T-cell (primary cell): ENCODE data around the gene STK39. TPM values are rescaled to one million over a fixed set of nuclear protein-coding genes. Genes with fewer than 3 reads are reported as not detected.

ENCODE experiments used
- ATAC-seq, 4 experiments: fragments of 200-7000 bp in 3 of 4; fragments of 150-1000 bp in 1 of 4; cut with Tn5 transposase; replicated peaks in 1 of 4; 1 replicate in 3 of 4; 2 replicates in 1 of 4; pipeline ENCODE4 v1.10.0; 2021; ENCODE audit warnings: moderate library complexity in 3 of 4, mild to moderate bottlenecking in 2 of 4, moderate number of reproducible peaks in 1 of 4
- CTCF ChIA-PET, 2 donors: fragments of 300-600 bp; sonication (Branson Sonifier 250); formaldehyde crosslinking; loops; one replicate each; lab custom pipeline; 2022; ENCODE audit warnings: antibody characterized with exemption in 2 of 2; lab: Charles Lee
- POLR2A ChIA-PET, 2 donors: fragments of 300-600 bp; sonication (Branson Sonifier 250); formaldehyde crosslinking; loops; one replicate each; lab custom pipeline; 2022; ENCODE audit warnings: antibody characterized with exemption in 2 of 2; lab: Charles Lee
- DNase-seq, 35 experiments: peaks; one replicate each; pipeline versions ENCODE4 v3.0.0 to v3.0.0-alpha.2; 2013 to 2023
- H3K27ac ChIP-seq: one replicate; pipeline ENCODE4 v1.5.1; 2013; ENCODE audit warnings: low read length
- H3K27me3 ChIP-seq, 2 experiments: replicated peaks in 1 of 2; 1 replicate in 1 of 2; 2 replicates in 1 of 2; pipeline versions ENCODE4 v1.6.1 to v1.7.0; 2013; ENCODE audit warnings: low read length in 1 of 2, mixed read lengths in 1 of 2; ENCODE audit not compliant: control insufficient read depth in 2 of 2, insufficient read depth in 2 of 2; ENCODE audit errors: extremely low read depth in 1 of 2
- H3K36me3 ChIP-seq, 2 donors: 1 replicate in 1 of 2; 2 replicates in 1 of 2; pipeline versions ENCODE4 v1.6.1 to v1.7.0; 2013; ENCODE audit warnings: low read length in 1 of 2; ENCODE audit not compliant: control insufficient read depth in 2 of 2, insufficient read depth in 1 of 2; ENCODE audit errors: extremely low read depth in 1 of 2
- H3K4me1 ChIP-seq, 2 experiments: 1 replicate in 1 of 2; 2 replicates in 1 of 2; pipeline versions ENCODE4 v1.6.1 to v1.7.0; 2013; ENCODE audit warnings: low read length in 2 of 2, mixed read lengths in 1 of 2; ENCODE audit not compliant: insufficient read depth in 2 of 2, control insufficient read depth in 1 of 2; ENCODE audit errors: extremely low read depth in 1 of 2
- H3K4me3 ChIP-seq, 2 donors: 1 replicate in 1 of 2; 2 replicates in 1 of 2; pipeline versions ENCODE4 v1.5.1 to v1.7.0; 2013; ENCODE audit warnings: mild to moderate bottlenecking in 2 of 2, low read length in 1 of 2, moderate library complexity in 1 of 2; ENCODE audit not compliant: control insufficient read depth in 1 of 2; ENCODE audit errors: extremely low read depth in 1 of 2
- H3K9me3 ChIP-seq: 2 replicates; pipeline ENCODE4 v1.7.0; 2013
- H3K27ac Mint-ChIP-seq, 2 donors: one replicate each; pipeline ENCODE4 v1.8.0; 2020 to 2021; ENCODE audit warnings: mild to moderate bottlenecking in 2 of 2, mixed read lengths in 2 of 2
- H3K27me3 Mint-ChIP-seq, 2 donors: one replicate each; pipeline ENCODE4 v1.8.0; 2021 to 2022; ENCODE audit warnings: mixed read lengths in 2 of 2
- H3K36me3 Mint-ChIP-seq: one replicate; pipeline ENCODE4 v1.8.0; 2021; ENCODE audit warnings: mixed read lengths
- H3K4me1 Mint-ChIP-seq, 3 donors: one replicate each; pipeline ENCODE4 v1.8.0; 2020 to 2022; ENCODE audit warnings: mixed read lengths in 3 of 3, mild to moderate bottlenecking in 1 of 3
- H3K4me3 Mint-ChIP-seq, 3 donors: one replicate each; pipeline ENCODE4 v1.8.0; 2020 to 2022; ENCODE audit warnings: mild to moderate bottlenecking in 3 of 3, mixed read lengths in 3 of 3, moderate library complexity in 3 of 3
- H3K9me3 Mint-ChIP-seq, 3 donors: one replicate each; pipeline ENCODE4 v1.8.0; 2020 to 2022; ENCODE audit warnings: mixed read lengths in 3 of 3
- WGBS: methylation state at CpG from one replicate; pipeline ENCODE4 v1.1.5; 2013; ENCODE audit warnings: missing lambda C conversion rate; ENCODE audit not compliant: insufficient coverage; 5-methylcytosine and 5-hydroxymethylcytosine counted together
- total RNA-seq, 35 experiments: library from RNA in 6 of 35; stranded (reverse) in 6 of 35; fragments of 120-200 nt in 1 of 35; gene quantifications; one replicate each; pipeline versions ENCODE4 v1.2.1 to v1.2.4 and lab custom pipeline; 2013 to 2026

STK39 gene
- total RNA-seq, 5 donors from 2014 or later (not counting 1 experiment from before 2014, with no cell fraction given): 15.4 to 25.8 (median 21.0) TPM

DNA sequence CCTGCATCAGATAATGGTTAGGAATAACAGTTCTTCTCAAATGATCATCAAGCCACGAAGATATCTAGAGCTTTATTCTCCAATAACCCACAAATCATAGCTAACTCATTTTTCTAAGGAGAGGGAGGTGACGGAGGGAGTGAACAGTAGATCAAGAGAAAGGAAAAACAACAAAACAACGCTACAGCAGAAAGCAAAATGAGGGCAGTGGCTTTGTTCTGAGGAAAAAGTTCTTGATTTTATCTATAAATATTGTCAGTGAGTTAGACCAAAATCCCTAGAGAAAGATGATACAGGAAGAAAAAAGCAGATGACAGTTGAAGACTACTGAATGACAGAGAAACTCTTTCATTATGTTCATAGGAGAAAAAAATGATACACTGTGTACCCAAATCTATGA, 71.0 kb downstream of the STK39 start:
- no peak overlapping the region for H3K27ac ChIP-seq
- H3K9me3 ChIP-seq: no peaks in the 10 kb centered on the region
- H3K27me3 Mint-ChIP-seq: no peaks in the 10 kb centered on the region
- H3K36me3 Mint-ChIP-seq: peaks cover 38% of the 10 kb centered on the region
- H3K9me3 Mint-ChIP-seq: no peaks in the 10 kb centered on the region
- peak overlapping the region in 1 of 2 donors; percentile 76 for H3K27ac Mint-ChIP-seq
- ATAC-seq (no peak), DNase-seq (no peak)
- peaks cover 7 to 27% of the 10 kb centered on the region in 2 experiments for H3K4me1 ChIP-seq
- CTCF ChIA-PET: interaction anchor here in 1 of 2 donors (0.6 to 1.1 kb wide), 2 partner anchors 19 to 956 kb away, joined by 3 read pairs; no protein-coding TSS in a partner anchor
- H3K4me3 ChIP-seq: no peak overlapping the region
- WGBS: no CpG with 5 or more reads among the region's 3 CpGs
- H3K27me3 ChIP-seq: no peaks in the 10 kb centered on the region
- H3K4me3 Mint-ChIP-seq: peak overlapping the region in 1 of 3 donors; percentile 4
- peaks cover 0 to 5% of the 10 kb centered on the region in 2 donors for H3K36me3 ChIP-seq
- peaks cover 34 to 55% (median 53%) of the 10 kb centered on the region in 3 donors for H3K4me1 Mint-ChIP-seq
- POLR2A ChIA-PET: interaction anchor here in 1 of 2 donors (0.6 kb wide), 1 partner anchor 1804 kb away, joined by 3 read pairs; no protein-coding TSS in a partner anchor

DNA sequence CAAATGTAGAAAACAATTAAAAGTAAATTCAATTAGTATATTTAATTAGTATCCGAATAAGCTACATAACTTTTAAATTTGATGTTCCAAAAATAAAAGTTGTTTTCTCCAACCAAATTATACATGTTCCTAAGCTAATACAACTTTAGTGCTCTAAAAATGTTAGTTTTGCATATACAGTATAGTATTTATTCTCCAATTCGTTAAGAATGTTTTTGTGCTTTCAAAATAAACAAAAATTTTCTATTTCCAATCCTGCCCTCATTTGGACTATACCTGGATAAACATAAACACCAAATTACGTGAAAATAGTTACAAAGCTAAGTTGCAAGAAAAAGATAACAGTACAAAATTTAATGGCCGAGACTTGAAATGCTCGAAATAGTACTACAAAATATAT, 71.9 kb downstream of the STK39 start:
- DNase-seq (no peak), ATAC-seq (no peak)
- POLR2A ChIA-PET: no interaction called here
- Histone ChIP-seq H3K27ac (no peak overlapping the region), H3K9me3 (no peaks in the 10 kb centered on the region), H3K4me3 (no peak overlapping the region), H3K4me1 (peaks cover 7 to 27% of the 10 kb centered on the region in 2 experiments), H3K27me3 (no peaks in the 10 kb centered on the region), H3K36me3 (peaks cover 0 to 4% of the 10 kb centered on the region in 2 donors)
- Mint-ChIP-seq H3K27me3 (no peaks in the 10 kb centered on the region), H3K4me3 (no peak overlapping the region), H3K36me3 (peaks cover 37% of the 10 kb centered on the region), H3K4me1 (peaks cover 34 to 62% (median 58%) of the 10 kb centered on the region in 3 donors), H3K27ac (no peak overlapping the region), H3K9me3 (no peaks in the 10 kb centered on the region)
- CTCF ChIA-PET: interaction anchor here in 1 of 2 donors (0.7 to 1.2 kb wide), 3 partner anchors 56 to 956 kb away, joined by 3 read pairs; no protein-coding TSS in a partner anchor
- no CpG with 5 or more reads among the region's 5 CpGs for WGBS

- POLR2A ChIA-PET: interaction anchor here in 1 of 2 donors (0.5 to 0.6 kb wide), 2 partner anchors 258 to 547 kb away, joined by 3 to 4 read pairs; no protein-coding TSS in a partner anchor
Measured at GRCh38 chr2:168174756-168175155, 72.6 kb downstream of the STK39 start.

GRCh38 chr2:168172071-168172470, 75.3 kb downstream of the STK39 start:
- 100% methylated on average over 3 of the region's 4 CpGs for WGBS
- no peaks in the 10 kb centered on the region for H3K9me3 ChIP-seq
- no peaks in the 10 kb centered on the region for H3K27me3 Mint-ChIP-seq

More at GRCh38 chr2:168174756-168175155, 72.6 kb downstream of the STK39 start:
- peak overlapping the region; percentile 19 to 55 (median 48) for H3K4me3 Mint-ChIP-seq
- peaks cover 7 to 27% of the 10 kb centered on the region in 2 experiments for H3K4me1 ChIP-seq
- WGBS: no CpG with 5 or more reads among the region's 2 CpGs
- H3K27me3 ChIP-seq: no peaks in the 10 kb centered on the region
- H3K4me3 ChIP-seq: no peak overlapping the region
- H3K27me3 Mint-ChIP-seq: no peaks in the 10 kb centered on the region
- no peaks in the 10 kb centered on the region for H3K9me3 Mint-ChIP-seq
- ATAC-seq (peak in 3 of 4 experiments; percentile 43 to 77 (median 58)), DNase-seq (peak in 19 of 35 experiments; percentile 4 to 59 (median 12))
- peaks cover 35% of the 10 kb centered on the region for H3K36me3 Mint-ChIP-seq
- peak overlapping the region; percentile 50 to 72 for H3K27ac Mint-ChIP-seq
- CTCF ChIA-PET: interaction anchor here (0.6 to 1.2 kb wide), 4 partner anchors 56 to 313 kb away, joined by 3 to 8 read pairs (median 3); no protein-coding TSS in a partner anchor
- peaks cover 38 to 66% (median 64%) of the 10 kb centered on the region in 3 donors for H3K4me1 Mint-ChIP-seq
- peak overlapping the region; percentile 6 for H3K27ac ChIP-seq
- peaks cover 0 to 4% of the 10 kb centered on the region in 2 donors for H3K36me3 ChIP-seq
- H3K9me3 ChIP-seq: no peaks in the 10 kb centered on the region

GRCh38 chr2:168171059-168171762, 76.2 kb downstream of the STK39 start:
- Mint-ChIP-seq H3K9me3 (no peaks in the 10 kb centered on the region), H3K4me3 (no peak overlapping the region), H3K27me3 (no peaks in the 10 kb centered on the region), H3K36me3 (peaks cover 21% of the 10 kb centered on the region), H3K27ac (no peak overlapping the region), H3K4me1 (peaks cover 42 to 63% (median 48%) of the 10 kb centered on the region in 3 donors)
- Histone ChIP-seq H3K9me3 (no peaks in the 10 kb centered on the region), H3K27ac (no peak overlapping the region), H3K4me1 (peaks cover 7 to 15% of the 10 kb centered on the region in 2 experiments), H3K27me3 (no peaks in the 10 kb centered on the region), H3K4me3 (no peak overlapping the region), H3K36me3 (peaks cover 0 to 7% of the 10 kb centered on the region in 2 donors)
- ChIA-PET POLR2A (interaction anchor here in 1 of 2 donors (0.7 kb wide), 1 partner anchor 10 kb away, joined by 3 read pairs; no protein-coding TSS in a partner anchor), CTCF (interaction anchor here (0.9 to 1.3 kb wide), 2 partner anchors 35 to 52 kb away, joined by 3 to 5 read pairs; no protein-coding TSS in a partner anchor)
- ATAC-seq: no peak
- WGBS: 90% methylated on average over 2 of the region's 7 CpGs
- no peak for DNase-seq

More at GRCh38 chr2:168172071-168172470, 75.3 kb downstream of the STK39 start:
- no peaks in the 10 kb centered on the region for H3K9me3 Mint-ChIP-seq
- ATAC-seq (no peak), DNase-seq (no peak)
- H3K4me3 ChIP-seq: no peak overlapping the region
- peaks cover 42 to 63% (median 49%) of the 10 kb centered on the region in 3 donors for H3K4me1 Mint-ChIP-seq
- ChIA-PET CTCF (no interaction called here), POLR2A (no interaction called here)
- H3K36me3 Mint-ChIP-seq: peaks cover 13% of the 10 kb centered on the region
- no peak overlapping the region for H3K4me3 Mint-ChIP-seq
- H3K4me1 ChIP-seq: peaks cover 7 to 23% of the 10 kb centered on the region in 2 experiments
- no peaks in the 10 kb centered on the region for H3K27me3 ChIP-seq
- no peak overlapping the region for H3K27ac Mint-ChIP-seq
- peaks cover 0 to under 1% of the 10 kb centered on the region in 2 donors for H3K36me3 ChIP-seq
- no peak overlapping the region for H3K27ac ChIP-seq

DNA sequence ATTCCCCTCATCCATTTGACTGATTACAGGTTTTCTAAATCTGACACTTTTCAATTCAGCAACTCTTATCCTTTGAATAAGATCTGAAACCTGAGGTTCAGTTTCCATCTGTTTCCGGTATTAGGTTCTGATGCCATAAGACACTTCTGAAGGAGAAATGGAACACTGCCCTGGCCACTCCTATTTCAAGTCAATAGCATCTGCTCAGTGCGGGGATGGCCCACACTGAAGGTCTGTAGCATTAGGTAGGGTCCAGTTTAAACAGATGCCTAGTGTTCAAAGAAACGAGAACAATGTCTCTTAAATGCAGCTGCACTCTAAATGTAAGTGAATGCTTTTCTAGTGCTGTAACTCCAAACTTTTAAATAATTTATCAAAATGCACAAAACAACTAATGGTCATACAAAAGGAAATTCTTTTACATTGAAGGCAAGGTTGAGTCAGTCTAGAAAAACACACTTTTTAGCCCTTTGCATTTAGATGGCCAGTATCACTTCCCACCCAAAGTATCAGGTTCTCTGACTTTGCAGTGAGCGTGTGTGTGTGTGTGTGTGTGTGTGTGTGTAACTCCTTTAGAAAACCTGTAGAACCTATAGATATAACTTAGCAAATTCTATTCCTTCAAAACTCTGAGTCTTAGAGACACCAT, 78.2 kb downstream of the STK39 start:
- peaks cover 29% of the 10 kb centered on the region for H3K36me3 Mint-ChIP-seq
- H3K4me1 Mint-ChIP-seq: peaks cover 33 to 52% (median 35%) of the 10 kb centered on the region in 3 donors
- H3K27me3 ChIP-seq: no peaks in the 10 kb centered on the region
- CTCF ChIA-PET: interaction anchor here (0.5 to 1.2 kb wide), 2 partner anchors 24 to 89 kb away, joined by 3 to 6 read pairs; no protein-coding TSS in a partner anchor
- WGBS: 100% methylated on average over 1 of the region's 4 CpGs
- ATAC-seq (no peak), DNase-seq (no peak)
- H3K36me3 ChIP-seq: peaks cover 0 to 15% of the 10 kb centered on the region in 2 donors
- no peak overlapping the region for H3K27ac Mint-ChIP-seq
- H3K27ac ChIP-seq: no peak overlapping the region
- POLR2A ChIA-PET: no interaction called here
- no peaks in the 10 kb centered on the region for H3K9me3 ChIP-seq
- no peak overlapping the region for H3K4me3 ChIP-seq
- H3K4me3 Mint-ChIP-seq: no peak overlapping the region
- no peaks in the 10 kb centered on the region for H3K27me3 Mint-ChIP-seq
- peaks cover 0 to 2% of the 10 kb centered on the region in 2 experiments for H3K4me1 ChIP-seq
- H3K9me3 Mint-ChIP-seq: no peaks in the 10 kb centered on the region
